ENCODE data around the gene RALGDS.

GRCh38 chr9:133140606-133141005 is 19.6 kb upstream of the RALGDS start:
- TF ChIP-seq IRF2 (CRISPR knock-in tag; IDR thresholded peaks at IDR 0.05) (no peak), CCNT2 (IDR thresholded peaks at IDR 0.05; ENCODE audit: borderline replicate concordance, extremely low read depth, insufficient read length, low read depth, low read length) (no peak), POLR2AphosphoS5 (IDR thresholded peaks at IDR 0.05; ENCODE audit: control insufficient read depth, insufficient read depth, low read depth, low read length) (no peak), CTCF (IDR thresholded peaks at IDR 0.05 in 2 of 3, conservative IDR thresholded peaks at IDR 0.05 in 1 of 3; ENCODE audit: insufficient read depth in 2 of 3, low read depth in 1 of 3, low read length in 3 of 3) (no peak), GABPB2 (CRISPR knock-in tag; conservative IDR thresholded peaks at IDR 0.05) (no peak), RBM22 (IDR thresholded peaks at IDR 0.05; ENCODE audit: low read depth, low read length, poor library complexity, severe bottlenecking) (no peak), ZNF707 (CRISPR knock-in tag; conservative IDR thresholded peaks at IDR 0.05) (no peak), HIVEP1 (CRISPR knock-in tag; IDR thresholded peaks at IDR 0.05) (no peak), GATAD2A (IDR thresholded peaks at IDR 0.05) (no peak)
